GM21526 (cell line): ENCODE results near the gene EVX1.

ENCODE experiments used
- ATAC-seq: cut with Tn5 transposase; IDR thresholded peaks from one replicate; pipeline ENCODE4 v1.9.1; 2021; ENCODE audit warnings: moderate library complexity; ENCODE audit not compliant: unreplicated experiment, low FRiP score

The EVX1 gene

DNA sequence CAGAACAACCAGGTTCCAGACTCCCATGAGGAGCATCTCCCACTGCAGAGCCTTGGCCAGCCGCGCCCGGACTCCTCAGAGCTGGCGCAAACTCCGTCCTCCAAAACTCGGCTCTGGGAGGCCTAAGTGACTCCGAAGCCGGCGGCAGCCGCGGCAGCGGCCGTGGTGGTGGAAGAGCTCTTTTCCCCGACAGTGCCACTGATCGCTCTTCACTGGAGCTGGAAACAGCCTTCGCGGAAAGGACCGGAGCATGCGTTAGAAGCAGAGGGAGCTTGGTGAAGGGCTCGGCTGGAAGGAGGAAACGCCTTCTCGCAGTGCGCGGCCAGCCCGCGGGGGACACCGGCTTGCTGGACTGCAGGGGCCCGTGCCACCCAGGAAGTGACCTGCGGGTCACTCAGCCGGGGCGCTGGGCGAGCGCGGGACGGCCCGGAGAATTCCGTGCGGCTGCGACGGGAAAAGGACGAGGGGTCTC is 37.7 kb upstream of the EVX1 start:
- no peak for ATAC-seq

DNA sequence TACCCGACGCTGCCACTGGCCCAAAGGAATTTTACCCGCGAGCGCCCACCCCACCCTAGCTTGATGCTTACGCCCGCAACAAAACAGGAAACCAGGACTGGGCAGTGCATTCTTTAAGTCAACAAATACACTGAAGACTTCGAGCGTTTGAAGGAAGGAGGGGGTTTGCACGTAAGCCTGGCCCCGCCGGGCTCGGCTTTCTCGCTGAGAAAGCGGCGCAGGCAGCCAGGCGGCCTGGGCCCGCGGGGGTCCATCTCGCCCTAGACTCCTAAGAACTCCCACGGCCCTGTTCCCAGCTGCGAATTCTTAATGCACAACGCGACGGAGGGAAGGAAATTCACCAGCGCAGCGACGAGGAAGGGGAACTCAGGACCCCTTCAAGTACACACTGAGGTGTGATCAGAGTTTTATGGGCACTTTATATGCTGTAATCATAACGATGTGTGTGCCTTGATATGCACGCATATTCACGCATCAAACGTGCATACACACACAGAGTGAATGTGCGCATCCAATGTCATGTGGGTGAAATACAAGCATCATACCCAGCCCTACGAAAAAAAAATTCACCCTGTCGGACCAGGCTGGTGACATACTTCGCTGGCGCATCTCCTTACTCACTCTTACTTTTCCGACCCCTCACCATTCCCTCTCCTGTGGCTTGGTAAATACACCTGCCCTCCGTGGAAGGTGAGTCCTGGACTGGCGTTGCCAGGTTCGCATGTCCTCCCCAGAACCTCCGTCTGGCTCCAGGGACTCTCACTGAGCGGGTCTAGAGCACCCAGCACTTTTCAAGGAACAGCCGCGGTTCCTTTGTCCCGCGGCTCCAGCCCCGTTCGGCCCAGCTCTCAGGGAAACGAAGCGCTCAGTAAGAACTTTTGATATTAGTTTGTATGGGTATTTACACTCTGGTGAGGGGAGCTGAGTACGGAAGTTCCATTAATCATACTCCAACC is 37.0 kb upstream of the EVX1 start:
- ATAC-seq: no peak

DNA sequence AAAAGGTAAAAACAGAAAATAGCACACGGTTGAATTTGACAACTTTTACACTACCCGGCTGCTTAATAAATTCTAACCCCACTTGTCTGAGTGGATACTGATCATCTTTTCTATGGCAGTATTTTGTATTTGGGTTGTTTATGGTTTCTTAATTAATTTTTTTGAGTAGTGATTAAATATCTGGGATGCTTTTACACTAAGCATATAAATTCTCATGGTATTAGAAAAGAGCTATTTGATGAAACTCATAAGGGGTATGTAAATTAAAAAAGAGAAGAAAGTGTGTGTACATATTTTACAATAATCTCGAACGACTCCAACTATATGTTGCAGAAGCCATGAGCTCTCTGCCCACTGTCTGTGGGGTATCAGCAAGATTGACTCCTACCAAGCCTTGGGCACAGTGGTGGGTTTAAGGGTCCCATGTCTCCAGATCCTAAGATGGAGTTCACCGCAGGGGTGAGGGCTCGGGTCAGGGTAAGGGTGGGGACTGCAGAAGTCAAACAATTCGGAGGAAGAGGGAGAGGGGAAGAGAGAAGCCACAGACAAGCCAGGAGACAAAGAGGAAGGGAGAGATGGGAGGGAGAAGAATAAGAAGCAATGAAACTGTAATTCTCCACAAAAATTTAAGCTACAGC is 35.1 kb upstream of the EVX1 start:
- ATAC-seq: no peak

DNA sequence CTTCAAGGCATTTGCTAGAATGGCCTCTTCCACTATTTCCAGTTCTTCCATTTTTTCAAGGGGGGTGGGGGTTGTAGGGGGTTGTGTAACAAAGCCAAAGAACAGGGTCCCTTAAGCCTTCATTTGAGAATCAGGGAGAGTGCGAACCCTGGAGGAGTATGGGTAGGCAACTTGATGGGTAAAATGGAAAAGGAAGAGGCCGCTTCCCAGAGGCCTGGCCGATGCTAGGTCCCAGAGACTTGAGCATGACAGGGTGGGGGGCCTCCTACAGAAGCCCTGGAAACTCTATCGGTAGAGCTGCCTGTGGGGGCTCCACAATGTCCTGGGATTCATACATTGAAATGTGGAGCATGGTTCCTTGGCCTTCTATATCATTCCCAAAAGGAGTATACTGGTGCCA is 33.6 kb upstream of the EVX1 start:
- ATAC-seq: no peak

DNA sequence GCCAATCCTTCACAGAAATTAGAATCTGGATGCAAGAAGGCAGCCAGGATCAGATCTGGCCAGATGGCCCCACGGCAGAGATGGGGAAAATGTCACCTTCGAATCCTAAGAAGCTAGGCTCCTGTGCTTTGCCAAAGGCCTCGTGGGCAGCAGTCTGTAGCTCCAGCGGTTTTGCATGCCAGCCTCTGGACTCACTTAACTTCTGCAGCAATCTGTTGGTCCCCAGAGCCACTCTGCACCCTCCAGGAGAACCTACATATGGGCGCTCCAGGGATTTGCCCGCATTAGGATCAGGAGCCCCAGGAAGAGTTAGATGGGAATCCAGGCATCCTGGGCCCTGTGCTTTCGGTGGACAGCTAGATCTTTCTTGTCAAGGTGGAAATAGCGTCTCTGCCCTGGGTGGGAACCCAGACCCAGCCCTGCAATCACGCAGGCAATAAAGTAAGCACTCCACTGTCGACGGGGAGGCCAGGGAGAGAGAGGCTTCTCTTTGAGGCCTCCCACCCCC is 32.6 kb upstream of the EVX1 start:
- ATAC-seq: no peak

DNA sequence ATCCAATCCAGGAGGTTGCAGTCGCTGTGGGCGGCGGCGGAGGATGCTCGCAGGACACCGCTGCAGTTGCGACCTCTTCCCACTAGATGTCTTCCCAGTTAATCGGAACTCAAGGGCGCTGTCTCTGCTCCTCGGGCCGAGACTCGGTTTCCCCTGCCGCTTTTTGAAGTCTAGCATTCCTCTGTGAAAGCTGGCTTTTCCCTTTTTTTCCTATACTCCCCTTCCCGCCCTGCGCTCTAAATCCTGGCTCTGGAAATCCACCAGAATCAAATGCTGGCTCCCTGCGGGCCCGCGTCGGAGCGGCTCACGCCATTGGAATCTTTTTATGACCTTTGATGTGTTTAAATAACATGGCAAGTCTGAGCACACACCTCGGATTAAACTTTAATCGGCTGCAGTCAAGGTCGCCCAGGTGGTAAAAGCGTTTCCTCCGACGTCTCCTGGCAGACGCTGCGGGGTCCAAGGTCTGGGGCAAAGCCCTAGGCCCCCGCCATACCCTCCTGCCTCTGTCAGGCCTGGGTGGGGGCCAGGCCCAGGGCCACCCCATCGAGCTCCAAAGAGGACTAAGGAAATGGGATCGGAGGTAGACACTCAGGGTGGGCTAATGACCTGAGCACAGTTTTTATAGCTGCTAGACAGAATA is 32.0 kb upstream of the EVX1 start:
- ATAC-seq: no peak

DNA sequence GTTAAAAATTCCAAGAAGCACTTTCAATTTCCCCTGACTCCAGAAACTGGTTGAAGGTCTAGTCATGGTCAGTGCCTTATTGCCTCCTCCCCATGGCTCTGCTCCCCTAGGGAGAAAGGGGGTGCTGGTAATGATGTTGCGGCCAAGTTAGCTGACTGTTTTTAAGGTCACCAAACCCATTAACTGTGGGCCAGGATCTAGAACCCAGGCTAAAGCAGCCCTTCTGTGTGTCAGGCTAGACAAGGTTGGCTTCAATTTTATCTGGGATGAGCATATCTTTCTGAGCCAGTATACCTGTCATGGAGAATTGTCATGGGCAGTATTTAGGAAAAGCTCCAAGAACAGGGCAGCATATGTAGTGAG is 31.5 kb upstream of the EVX1 start:
- ATAC-seq: no peak

DNA sequence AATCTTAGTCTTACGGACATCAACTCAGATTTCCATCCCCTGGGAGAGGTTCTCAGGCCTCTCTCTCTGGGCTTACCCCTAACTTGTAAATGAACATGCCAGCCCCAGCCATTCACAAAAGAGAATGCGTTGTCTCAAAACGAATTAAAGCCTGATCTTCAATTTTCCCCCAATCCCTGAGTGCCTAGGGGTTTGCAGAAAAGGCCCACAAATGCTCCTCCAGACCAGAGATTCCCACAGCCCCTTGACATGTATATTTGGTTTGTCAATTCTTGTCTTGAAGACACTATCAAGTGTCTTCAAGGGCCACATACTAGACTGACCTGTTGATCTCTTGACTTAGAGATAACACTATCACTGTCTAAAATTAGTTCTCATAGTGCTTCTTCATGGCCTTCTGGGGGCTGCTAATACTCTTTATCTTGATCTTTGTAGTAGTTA is 30.8 kb upstream of the EVX1 start:
- ATAC-seq: no peak

DNA sequence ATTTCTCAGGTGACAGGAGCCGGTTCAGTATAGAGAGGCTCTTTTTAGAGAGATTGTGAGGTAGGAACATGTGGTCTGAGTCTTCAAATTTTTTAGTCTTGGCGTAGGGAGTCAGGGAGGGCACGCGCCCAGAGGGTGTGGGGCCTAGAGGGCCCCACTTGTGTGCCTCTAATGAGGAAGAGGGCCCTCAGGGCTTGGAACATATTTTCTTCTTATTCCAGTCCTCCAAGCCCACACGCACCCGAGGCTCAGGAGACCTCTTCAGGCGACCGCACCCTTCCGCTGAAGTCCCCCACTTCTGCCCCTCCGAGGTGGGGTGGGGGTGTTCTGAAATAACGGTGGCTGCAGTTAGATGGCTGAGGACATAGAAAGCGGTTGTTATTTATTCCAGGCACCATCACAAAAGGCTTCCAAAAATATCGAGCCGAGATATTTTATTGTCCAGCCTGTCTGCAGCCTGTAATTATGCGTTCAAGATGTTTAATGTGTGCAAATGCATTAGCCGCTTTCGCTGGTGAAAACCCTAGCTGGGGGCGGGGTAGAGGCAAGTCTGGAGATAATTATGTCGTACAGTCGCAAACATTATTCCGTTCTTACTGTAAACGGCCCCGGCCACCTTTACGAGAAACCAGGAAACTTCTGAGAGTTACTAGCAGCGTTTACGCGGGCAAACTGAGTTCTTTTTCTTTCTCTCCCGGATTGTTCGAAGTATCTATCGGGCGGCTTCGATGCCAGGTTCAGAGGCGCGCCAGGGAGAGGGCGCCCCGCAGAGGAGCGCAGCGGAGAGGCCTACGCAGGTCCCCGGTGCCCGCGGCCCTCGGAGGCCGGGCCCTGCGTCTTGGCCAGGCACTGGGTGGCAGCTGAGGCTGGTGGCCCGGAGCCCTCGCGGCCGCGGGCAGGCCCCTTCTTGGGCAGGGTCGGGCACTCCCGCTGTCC is 29.8 kb upstream of the EVX1 start:
- ATAC-seq: no peak

DNA sequence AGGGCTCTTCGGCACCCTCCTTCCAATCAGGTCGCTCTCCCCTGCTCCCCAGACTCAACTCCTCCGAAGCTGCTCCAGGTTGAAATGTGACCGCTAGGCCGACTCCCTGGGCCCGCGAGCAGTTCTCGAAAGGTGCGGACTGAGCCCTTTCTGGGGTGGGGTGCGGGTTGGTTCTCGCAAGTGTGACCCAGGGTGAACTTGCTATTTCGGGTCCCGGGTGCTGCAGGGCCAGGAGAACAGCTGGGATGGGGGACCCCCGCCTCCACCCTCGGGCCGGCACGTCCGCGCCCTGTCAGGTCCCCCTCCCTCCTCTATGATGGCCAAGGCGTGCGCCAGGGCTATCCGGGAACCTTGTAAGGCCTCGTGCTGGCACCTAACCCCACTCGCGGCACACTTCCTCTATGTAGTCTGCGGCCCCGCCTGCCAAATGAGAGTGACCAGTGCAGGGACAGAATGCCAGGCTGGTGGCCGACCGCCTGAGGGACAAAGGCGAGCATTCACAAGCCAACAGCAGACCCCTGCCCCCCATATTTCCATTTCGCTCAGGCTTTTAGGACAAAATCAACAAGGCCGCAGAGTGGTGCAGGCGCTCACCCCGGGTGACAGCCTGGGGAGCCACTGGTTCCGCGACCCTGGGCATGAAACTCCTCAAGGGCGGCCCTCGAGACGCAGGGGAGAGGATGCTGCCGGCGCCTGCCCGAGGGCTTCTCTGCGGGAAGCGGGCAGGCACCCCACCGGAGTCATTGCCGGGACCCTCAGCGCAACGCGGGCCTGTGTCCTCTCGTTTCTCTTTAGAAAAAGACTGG is 29.0 kb upstream of the EVX1 start:
- no peak for ATAC-seq

DNA sequence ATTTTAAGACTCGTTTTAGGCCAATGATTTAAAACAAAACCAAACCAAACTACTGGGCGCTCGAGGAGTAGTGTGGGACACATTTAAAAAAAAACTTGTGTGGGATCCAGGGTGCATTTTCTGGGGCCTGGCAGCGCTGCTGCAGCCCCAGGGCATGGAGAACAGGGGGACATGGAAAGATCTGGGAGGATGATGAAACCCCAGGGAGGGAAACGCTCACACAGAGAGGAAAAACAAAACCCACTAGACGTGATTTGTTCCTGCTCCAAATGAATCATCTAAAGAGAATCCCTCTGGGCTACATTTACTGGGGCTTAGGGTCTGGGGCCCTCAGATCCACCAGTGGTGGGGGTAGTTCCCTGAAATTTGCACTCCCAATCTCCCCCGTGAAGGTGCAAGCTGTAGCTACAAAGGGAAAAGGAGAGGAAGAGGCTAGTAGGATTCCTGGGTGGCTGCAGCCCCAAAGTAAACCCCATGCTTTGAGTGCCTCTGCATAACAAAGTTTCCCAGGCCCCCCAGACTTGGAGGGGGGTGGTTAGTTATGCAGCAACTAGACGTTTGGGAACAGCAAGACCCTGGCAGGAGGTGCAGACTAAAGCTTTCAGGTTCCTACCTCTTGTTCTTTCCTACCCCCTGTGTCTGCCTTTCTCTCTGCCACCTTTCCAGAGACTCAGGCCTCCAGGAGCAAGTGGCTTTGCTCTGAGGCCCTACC is 28.2 kb upstream of the EVX1 start:
- ATAC-seq: no peak

DNA sequence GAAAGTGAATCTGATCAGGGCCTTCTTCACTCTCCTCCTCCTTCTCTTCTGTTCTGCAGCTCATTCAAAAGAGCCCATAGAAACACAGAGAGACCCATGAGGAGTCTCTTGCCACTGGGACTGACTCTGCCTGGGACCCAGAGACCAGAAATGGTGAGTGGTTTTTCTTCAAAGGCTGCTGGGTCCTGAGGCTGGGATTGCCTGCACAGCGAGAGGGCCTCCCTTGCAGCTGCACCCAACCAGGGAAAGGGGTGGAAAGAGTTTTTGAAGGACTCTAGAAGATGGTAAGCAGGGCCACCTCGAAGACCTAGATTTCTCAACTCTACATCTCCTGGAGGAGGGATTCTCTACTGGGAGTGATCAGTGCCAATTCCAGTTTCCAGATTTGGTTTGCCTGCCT is 27.2 kb upstream of the EVX1 start:
- ATAC-seq: no peak

DNA sequence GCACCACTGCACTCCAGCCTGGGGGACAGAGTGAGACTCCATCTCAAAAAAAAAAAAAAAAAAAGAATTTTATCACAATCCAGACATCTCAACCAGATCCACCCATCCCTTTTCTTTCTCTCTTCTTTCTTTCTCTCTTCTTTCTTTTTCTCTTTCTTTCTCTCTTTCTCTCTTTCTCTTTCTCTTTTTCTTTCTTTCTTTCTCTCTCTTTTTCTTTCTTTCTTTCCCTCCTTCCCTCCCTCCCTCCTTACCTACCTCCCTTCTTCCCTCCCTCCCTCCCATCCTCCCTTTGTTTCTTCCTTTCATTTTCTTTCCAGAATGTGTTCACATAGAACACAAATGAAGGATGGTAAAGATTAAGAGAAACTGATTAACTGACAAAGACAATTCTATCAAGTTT is 24.7 kb upstream of the EVX1 start:
- ATAC-seq: no peak

DNA sequence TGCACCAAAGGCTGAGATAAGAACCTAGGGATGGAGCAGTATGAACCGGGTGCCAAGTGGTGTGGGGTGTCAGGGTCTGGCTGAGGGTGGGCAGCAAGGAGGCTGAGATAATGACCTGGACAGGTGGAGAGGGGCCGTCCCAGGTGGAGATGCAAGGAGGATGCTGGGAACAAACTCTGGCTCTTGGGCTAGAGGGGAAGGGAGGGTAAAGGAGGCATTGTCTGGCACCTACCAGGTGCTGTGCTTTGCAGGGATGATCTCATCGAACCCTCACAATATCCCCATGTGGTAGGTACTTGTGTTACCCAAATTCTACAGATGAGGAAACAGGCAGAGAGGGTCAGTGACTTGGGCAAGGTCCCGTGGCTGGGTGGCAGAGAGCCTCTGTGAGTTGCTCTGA is 22.8 kb upstream of the EVX1 start:
- ATAC-seq: no peak

DNA sequence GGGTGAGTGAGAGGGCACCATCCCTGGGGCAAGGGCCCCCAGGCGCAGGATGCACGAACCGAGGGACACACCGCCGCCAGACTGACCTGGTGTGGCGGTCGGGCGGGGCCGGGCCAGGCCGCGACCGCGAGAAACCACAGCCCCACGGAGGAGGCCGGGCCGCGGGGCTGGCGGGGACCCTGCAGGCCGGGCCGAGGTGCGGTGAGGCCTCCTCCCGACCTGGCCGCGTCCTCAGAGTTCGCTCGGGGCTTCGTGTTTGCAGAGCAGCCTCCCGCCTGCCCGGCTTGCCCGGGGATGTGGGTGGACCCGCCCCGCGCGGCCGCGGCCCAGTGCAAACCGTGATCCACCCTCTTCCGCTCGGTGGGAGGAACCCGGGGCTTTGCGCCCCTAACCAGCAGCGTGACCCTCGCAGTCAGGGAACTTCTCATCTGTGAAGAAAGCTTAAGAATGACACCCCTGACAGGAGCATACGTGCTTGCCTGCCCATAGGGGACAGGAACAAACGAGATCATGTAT is 22.1 kb upstream of the EVX1 start:
- ATAC-seq: no peak

DNA sequence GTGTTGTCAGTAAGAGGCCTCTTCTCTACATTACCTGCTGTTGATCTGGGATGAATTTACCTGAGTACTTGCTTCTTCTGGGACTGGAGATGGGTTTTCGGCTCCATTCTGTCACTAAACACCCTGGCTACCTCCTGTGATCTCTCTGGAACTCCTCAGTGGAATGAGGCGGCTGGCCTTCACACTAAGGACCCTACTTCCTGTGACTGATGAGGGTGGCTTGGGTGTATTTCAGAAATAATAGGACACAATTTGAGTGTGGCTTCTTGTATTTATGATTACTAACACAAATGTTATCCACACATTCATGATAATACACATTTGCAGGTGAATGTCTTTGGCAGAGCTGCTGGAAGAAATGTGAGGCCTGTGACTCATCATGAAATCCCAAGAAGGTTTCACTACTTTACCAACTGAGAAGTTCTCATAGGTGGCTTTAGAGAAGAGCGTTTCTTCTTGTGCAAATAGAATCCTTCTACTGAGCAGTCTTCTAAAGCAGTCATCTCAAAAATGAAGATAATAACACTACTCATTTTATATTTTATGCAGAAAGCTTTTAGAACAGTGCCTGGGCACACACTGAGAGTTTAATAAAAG is 21.3 kb upstream of the EVX1 start:
- ATAC-seq: no peak

DNA sequence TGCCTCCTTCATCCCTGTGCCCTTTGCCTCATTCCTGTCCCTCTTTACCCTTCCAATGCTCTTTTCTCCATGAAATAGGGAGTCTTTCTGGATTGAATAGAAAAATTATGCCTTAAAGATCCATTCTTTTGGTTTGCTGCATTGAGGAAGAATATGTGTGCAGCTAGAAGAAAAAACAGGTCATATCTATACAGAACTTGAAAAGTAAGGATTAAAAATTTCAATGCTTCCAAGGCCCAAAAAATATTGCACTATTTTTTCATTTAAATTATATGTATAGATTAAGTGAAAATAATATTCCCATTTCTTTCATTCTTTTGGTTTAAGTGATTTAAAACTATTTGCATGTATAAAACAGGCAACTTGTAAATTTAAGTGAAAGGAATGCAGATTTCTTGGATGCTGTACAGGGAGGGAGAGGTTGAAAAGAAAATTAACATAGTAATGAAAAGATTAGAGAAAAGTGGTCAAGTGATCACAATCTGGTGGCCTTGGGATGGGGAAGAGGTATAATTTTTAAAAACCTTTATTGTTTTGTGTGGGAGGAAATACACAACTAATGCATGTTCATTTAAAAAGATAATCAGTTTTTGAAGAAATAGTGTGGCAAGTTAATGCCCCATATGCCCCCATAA is 18.5 kb upstream of the EVX1 start:
- ATAC-seq: no peak
